GM18519 (cell line): ENCODE results near the gene ENPP7.
"Not testable (repeated sequence)": the region's sequence is repeated elsewhere in the genome, so short reads cannot be mapped to it uniquely, and the experiment has no call there.

ENCODE experiments used
- ATAC-seq: cut with Tn5 transposase; IDR thresholded peaks from one replicate; pipeline ENCODE4 v1.9.1; 2021; ENCODE audit warnings: mild to moderate bottlenecking, moderate library complexity; ENCODE audit not compliant: unreplicated experiment, low FRiP score

ENPP7 gene

GRCh38 chr17:79772726-79773125, 42.0 kb downstream of the ENPP7 start:
- not testable (repeated sequence) for ATAC-seq

DNA sequence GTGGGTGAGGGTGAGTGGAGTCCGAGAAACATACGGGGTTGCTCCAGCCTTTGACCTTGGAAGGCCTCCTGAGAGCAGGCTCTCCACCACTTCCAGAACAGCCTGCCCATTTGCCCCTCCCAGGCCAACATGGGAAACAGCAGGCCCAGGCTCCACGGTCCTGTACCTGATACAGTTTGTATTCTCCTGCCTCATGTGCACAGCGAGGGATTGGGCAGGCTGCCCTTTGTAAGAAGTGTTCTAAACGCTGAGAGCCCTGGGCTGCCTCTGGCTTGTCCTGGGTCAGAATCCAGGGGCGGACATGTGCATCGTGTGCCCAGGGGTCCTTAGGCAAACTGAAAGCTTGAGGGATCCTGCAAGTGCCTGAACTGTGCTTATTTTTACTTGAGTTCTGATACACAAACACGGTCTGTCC, 43.8 kb downstream of the ENPP7 start:
- ATAC-seq = no peak

DNA sequence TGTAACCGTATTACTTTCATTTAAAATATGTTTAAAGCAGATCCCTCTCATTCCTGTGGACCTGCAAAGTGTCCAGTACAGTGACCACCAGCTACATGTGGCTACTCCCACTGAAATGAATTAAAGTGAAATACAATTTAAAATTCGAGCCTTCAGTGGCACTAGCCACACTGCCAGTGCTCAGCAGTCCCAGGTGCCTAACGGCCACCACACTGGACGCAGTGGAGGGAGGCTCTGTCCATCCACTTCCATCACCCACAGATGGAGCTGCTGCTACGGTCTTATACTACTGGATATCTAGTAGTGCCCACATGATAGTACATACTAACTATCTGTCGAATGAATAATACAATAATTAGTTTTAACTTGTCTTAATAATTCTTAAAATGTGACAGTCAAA, 44.9 kb downstream of the ENPP7 start:
- ATAC-seq = no peak

DNA sequence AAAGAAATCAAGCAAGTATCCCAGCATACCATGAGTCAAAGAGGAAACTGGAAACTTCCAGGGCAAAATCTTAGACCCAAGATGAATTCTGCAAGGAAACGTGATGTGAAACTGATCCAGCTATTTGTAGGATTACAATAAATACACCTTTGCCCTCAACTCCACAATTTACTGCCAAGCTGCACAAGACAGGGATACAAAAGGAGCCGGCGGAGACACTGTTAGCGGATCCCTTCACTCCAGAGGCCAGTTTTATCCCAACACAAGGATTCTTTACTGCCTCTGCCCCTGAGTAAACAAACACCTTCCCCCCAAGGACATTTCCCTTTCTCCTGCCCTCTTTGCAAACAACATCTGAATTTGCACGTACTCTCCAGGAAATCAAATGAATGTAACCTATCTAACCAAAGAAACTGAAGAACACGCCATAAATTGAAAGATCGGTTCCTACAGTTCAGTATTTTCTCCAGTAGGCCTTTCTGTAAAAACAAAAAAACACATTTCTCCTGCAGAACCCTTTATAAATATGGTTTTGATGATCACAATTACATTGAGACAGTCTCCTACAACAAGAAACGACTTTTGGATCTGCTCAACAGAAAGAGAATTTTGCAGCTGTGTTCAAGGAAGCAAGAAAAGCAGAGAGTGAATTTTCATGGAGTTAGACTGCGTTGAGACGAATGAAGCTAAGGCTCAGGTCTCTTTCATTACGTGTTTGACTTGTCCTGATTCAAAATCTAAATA, 45.8 kb downstream of the ENPP7 start:
- ATAC-seq = no peak

GRCh38 chr17:79777120-79777893, 46.6 kb downstream of the ENPP7 start:
- peak; percentile 14 for ATAC-seq

- peak; percentile 50 for ATAC-seq
Measured at GRCh38 chr17:79777894-79778503, 47.3 kb downstream of the ENPP7 start, which contains the start of gene CBX2. CBX2 (plus strand) TSS chr17:79778148; CDS start chr17:79778236, 88 bp downstream.

- ATAC-seq = no peak
Measured at GRCh38 chr17:79778504-79779083, 47.9 kb downstream of the ENPP7 start.

DNA sequence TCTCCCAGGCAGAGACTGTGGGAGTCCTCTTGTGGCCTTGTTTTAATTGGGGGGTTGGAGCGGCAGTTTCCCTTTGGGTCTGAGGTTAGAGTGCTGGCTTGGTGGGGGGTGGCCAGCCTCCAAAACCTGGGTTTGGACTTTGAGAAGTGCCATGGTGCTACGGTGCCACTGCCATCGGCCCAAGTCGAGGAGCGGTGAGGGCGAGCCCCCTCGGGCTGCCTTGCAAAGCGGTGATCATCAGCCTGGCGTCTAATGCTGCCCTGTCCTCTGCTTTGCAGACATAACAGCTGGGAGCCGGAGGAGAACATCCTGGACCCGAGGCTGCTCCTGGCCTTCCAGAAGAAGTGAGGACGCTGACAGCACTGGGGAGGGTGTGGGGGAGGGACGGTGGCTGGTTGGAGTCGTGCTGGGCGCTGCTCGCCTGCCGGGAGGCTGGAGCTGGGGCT, 48.4 kb downstream of the ENPP7 start:
- no peak for ATAC-seq

DNA sequence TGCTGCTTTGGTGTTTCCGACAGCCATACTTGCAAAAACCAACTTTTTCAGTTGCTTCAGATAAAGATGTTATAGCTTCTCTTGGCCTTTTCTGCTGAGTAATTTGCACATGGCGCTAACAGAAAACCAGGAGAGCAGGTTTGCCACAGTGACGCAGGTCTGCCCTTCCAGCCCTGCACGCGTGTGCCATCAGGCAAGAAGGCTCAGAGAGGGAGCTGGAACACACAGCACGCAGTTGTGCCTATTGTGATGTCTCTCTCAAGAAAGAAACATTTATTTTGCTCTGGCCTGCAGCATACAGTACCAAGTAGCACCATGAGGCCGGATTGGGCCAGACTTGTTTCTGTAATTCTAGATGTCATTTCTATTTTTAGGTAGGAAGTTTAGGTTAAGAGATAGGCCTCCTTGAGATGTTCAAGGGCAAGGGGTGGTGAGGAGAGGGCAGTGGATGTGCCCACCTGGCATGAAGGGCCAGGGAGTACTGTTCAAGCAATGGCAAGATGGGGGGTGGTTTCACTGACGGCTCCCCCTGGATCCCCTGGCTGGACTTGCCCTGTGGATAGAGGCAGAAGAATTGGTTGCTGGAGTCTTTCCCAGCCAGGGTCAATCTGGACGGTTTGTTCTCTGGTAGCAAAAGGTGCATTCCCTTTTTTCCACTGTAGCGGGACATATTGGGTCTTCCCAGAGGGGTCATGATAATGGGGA, 49.1 kb downstream of the ENPP7 start:
- ATAC-seq = no peak

DNA sequence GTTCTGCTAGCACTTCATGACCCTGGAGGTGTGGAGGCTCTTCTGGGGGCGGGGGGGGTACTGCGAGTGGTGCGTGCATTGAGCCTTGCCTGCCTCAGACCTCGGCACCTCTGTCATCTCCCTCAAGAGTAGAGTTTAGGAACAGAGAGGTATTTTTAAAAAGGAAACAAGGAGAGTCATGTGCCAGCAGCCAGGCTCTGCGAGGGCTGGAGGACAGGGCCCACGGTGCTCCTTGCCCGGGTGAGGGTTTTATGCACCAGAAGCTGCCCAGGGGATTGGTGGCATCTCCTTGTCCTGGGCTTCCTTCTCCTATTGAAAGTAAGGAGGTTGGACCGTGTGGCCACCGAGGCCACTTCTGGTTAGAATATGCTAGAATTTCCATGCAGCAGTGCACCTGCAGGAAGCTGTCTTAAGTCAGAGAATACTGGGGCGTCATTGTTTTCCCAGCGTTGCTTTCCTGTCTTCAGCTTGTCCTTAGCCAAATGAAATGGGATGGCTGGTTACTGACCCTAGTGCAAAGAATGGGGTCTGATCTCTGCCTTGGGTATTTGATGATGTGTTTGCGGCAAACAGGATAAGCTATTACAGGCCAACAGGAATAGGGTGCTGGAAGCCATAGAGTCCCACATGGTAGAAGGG, 50.4 kb downstream of the ENPP7 start:
- ATAC-seq = no peak

DNA sequence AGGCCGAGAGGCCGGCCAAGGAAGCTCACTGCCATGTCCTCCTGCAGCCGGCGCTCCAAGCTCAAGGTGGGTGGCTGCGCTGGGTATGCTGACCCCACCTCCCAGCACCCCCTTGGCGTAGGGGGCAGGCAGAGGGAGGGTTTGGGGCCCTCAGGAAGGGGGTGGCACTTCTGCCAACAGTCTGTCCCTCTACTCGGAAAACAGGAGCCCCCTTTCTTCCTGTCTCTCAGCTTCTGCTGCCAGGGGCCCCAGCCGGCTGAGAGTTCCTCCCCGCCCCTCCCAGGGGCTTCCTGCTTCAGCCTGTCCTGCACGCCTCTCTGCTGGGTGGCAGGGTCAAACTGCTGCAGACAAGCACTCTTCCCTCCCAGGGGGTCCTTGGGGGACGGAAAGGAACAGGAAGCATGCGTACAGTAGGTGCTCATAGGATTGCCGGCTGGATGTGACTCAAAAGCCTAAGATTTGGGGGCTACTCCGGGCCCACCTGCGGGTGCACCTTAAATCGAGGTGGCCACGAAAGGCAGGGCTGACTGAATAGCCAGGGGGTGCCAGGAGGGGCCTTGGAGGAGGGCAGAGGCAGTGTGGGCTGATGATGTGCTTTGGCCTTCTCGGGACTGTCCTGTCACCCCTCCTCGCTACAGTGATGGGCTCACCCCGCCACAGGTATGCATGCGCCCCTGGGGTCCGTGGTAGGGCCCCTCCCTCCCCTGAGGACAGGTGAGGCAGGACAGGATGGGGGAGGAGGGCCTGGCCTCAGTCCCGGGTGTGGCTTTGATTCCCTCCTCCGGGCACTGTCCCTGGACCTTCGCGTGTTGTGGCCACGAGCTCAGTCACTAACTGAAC, 51.2 kb downstream of the ENPP7 start:
- no peak for ATAC-seq

DNA sequence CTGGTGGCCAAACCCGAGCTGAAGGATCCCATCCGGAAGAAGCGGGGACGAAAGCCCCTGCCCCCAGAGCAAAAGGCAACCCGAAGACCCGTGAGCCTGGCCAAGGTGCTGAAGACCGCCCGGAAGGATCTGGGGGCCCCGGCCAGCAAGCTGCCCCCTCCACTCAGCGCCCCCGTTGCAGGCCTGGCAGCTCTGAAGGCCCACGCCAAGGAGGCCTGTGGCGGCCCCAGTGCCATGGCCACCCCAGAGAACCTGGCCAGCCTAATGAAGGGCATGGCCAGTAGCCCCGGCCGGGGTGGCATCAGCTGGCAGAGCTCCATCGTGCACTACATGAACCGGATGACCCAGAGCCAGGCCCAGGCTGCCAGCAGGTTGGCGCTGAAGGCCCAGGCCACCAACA, 53.1 kb downstream of the ENPP7 start:
- no peak for ATAC-seq

DNA sequence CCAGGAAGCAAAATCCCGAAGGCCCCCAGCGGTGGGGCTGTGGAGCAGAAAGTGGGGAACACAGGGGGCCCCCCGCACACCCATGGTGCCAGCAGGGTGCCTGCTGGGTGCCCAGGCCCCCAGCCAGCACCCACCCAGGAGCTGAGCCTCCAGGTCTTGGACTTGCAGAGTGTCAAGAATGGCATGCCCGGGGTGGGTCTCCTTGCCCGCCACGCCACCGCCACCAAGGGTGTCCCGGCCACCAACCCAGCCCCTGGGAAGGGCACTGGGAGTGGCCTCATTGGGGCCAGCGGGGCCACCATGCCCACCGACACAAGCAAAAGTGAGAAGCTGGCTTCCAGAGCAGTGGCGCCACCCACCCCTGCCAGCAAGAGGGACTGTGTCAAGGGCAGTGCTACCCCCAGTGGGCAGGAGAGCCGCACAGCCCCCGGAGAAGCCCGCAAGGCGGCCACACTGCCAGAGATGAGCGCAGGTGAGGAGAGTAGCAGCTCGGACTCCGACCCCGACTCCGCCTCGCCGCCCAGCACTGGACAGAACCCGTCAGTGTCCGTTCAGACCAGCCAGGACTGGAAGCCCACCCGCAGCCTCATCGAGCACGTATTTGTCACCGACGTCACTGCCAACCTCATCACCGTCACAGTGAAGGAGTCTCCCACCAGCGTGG, 53.7 kb downstream of the ENPP7 start:
- ATAC-seq = no peak

- ATAC-seq = no peak
Measured at GRCh38 chr17:79785017-79785899, 54.5 kb downstream of the ENPP7 start.

- ATAC-seq = no peak
Measured at GRCh38 chr17:79785900-79786810, 55.4 kb downstream of the ENPP7 start.

- no peak for ATAC-seq
Measured at GRCh38 chr17:79786930-79787643, 56.3 kb downstream of the ENPP7 start.
